ENCODE results near the gene SLC7A1.

Gene SLC7A1

GRCh38 chr13:29582171-29582570, 13.3 kb downstream of the SLC7A1 start:
- DNase-seq: no peak

GRCh38 chr13:29581666-29582065, 13.8 kb downstream of the SLC7A1 start:
- DNase-seq: no peak

- DNase-seq: no peak
Observed at GRCh38 chr13:29579094-29579493, 16.4 kb downstream of the SLC7A1 start.

- DNase-seq: no peak
Observed at GRCh38 chr13:29578300-29579085, 17.0 kb downstream of the SLC7A1 start.

GRCh38 chr13:29577136-29578051, 18.1 kb downstream of the SLC7A1 start:
- no peak for DNase-seq

GRCh38 chr13:29576581-29576980, 18.9 kb downstream of the SLC7A1 start:
- DNase-seq: no peak

GRCh38 chr13:29575098-29575497, 20.4 kb downstream of the SLC7A1 start:
- no peak for DNase-seq

GRCh38 chr13:29573190-29573589, 22.3 kb downstream of the SLC7A1 start:
- no peak for DNase-seq

GRCh38 chr13:29572575-29572974, 22.9 kb downstream of the SLC7A1 start:
- DNase-seq: no peak

GRCh38 chr13:29571876-29572570, 23.5 kb downstream of the SLC7A1 start:
- no peak for DNase-seq

GRCh38 chr13:29570051-29570654, 25.3 kb downstream of the SLC7A1 start:
- DNase-seq: no peak

GRCh38 chr13:29569253-29570050, 26.0 kb downstream of the SLC7A1 start:
- no peak for DNase-seq

GRCh38 chr13:29568731-29569130, 26.8 kb downstream of the SLC7A1 start:
- DNase-seq: no peak

- DNase-seq: no peak
Observed at GRCh38 chr13:29567411-29567810, 28.1 kb downstream of the SLC7A1 start.

GRCh38 chr13:29566206-29566605, 29.3 kb downstream of the SLC7A1 start:
- no peak for DNase-seq

- no peak for DNase-seq
Observed at GRCh38 chr13:29564818-29565217, 30.7 kb downstream of the SLC7A1 start.

- no peak for DNase-seq
Observed at GRCh38 chr13:29564373-29564772, 31.1 kb downstream of the SLC7A1 start.

GRCh38 chr13:29563941-29564340, 31.5 kb downstream of the SLC7A1 start:
- no peak for DNase-seq

- no peak for DNase-seq
Observed at GRCh38 chr13:29562786-29563438, 32.6 kb downstream of the SLC7A1 start.

GRCh38 chr13:29561918-29562317, 33.6 kb downstream of the SLC7A1 start:
- DNase-seq: no peak

GRCh38 chr13:29556742-29557141, 38.7 kb downstream of the SLC7A1 start:
- DNase-seq: no peak

- no peak for DNase-seq
Observed at GRCh38 chr13:29551214-29551613, 44.3 kb downstream of the SLC7A1 start.

All from CD4-positive, alpha-beta T cell treated with Interleukin-4 for 4 hours (primary cell).